Stimulated activated CD8-positive, alpha-beta memory T cell treated with anti-CD3 and anti-CD28 coated beads, Interleukin-7, amount 100 ng/mL, for 1 hour (primary cell): ENCODE data around the gene DBI.
"Not testable (repeated sequence)": the region's sequence is repeated elsewhere in the genome, so short reads cannot be mapped to it uniquely, and the experiment has no call there.

Experiments used
- DNase-seq, 2 donors: peaks; one replicate each; pipeline ENCODE4 v3.0.0-alpha.2; 2020; ENCODE audit warnings: low read depth in 2 of 2

The DBI gene

DNA sequence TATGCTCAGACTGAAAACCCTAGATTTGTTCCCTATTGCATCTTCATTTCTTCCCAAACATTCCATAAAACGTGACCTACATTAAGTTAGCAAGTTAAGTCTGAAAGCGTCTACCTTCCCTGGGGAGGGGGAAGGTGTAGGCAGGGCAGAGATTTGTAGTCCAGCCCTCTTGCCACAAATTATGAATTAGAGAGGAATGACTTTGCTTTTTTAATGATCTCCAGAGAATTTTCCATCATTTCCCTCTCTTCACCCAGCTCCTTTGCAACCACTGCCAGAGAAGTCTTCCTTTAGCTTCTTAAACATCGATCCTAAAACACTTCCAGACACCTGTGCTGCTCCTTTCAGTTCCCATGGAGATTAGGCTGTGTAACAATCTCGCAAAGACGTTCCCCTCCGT is 1.3 kb upstream of the DBI start:
- no peak for DNase-seq

- peak in 1 of 2 donors; percentile 1 for DNase-seq
Measured at GRCh38 chr2:119366161-119366648, 572 bp upstream of the DBI start.

DNA sequence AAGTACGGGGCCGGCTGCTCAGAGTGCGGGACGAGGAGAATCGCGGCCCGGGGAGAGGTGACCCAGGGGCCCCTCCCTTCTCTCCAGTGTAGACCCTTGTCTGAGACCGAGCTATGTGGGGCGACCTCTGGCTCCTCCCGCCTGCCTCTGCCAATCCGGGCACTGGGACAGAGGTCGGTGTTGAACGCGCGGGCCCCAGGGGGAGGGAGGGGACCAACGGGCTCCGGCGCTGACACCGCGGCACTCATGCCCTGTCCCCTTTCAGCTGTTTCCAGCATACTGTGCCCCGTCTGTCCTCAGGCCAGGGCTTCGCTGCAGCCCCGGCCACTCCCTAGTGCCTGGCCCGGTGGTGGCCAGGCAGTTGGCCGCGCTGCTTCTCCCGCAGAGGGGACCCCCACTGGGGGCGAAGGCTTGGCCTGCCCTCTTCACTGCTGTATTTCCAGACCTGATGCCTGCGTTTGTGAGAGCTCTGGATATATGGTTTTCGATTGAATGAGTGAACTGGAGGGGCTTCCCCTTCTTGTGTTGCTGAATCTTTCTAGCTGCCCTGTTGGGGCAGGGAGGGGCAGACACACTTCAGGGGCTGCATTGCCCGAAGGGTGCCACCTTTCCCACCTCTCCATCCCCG is 809 bp downstream of the DBI start:
- DNase-seq: peak in 1 of 2 donors; percentile 6

GRCh38 chr2:119369845-119370244 is 3.1 kb downstream of the DBI start:
- no peak for DNase-seq

- no peak for DNase-seq
Measured at GRCh38 chr2:119371111-119371510, 4.3 kb downstream of the DBI start.

GRCh38 chr2:119372778-119373568 is 6.2 kb downstream of the DBI start:
- DNase-seq: no peak

- not testable (repeated sequence) for DNase-seq
Measured at GRCh38 chr2:119373907-119374745, 7.3 kb downstream of the DBI start.

DNA sequence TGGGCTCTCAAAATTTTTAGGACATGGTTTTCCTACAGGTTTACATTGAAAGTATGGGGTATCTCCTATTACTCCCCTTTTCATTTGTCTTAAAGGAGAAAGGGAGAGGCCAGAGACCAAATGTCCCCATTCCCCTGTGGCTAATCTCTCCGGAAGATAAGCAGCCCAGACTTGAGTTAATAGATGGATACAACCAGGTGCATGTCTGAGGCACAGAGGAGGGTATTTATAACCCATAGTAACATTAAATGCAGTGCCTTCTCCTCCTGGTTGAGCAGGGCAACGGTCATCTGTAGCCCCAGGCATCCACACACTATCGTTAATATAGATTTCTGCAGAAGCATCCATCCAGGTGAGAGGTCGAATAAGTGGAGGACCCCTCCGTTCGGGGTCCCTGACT is 9.6 kb downstream of the DBI start:
- not testable (repeated sequence) for DNase-seq

- no peak for DNase-seq
Measured at GRCh38 chr2:119376810-119377209, 10.0 kb downstream of the DBI start.

DNA sequence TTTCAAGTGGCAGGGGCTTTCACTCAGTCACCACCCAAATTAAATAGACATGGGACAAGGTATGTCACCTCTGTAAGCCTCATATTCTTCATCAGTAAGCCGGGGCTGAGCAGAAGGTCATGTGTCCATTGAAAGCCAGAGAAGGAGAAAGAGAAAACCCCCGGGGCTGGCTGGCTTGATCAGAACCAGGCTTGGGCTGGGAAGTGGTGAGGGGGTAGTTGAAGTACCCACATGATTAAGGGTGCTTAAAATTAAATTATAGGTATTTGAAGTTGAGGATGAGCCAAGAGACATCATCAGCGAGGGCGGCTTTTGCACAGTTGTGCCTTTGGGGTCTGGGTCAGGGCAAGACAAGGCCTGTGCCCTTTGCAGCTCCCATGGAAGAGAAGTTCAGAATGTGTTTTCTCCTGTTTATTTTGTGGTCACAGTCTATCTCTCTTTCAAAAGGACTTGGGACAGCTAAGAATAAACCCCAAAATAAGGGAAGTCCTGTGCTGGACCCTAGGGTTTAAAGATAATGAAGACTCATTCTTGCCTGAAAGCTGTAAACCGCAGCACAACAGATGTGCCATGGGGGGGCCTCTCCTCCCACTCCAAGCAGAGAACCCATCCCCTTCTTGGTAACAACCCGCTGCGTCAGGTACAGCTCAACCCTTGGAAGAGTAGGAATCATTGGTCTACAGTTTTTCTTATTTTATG is 10.7 kb downstream of the DBI start:
- no peak for DNase-seq

DNA sequence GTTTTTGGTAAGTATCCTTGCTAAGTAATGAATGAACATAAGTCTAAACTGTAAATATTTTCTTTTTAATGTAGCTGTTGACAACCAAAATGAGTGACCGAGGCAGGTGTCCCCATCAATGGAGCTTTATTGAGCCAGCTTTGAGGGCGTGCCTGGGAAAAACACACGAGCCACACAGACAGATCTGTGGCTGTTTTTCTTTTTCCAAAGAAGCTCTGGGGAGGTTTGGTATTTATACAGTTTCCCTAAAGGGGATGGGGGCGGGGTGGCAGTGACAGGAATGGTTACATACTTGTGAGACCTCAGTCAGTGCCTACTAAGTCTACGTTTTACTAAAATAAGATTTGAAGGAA is 11.2 kb downstream of the DBI start:
- DNase-seq: no peak

DNA sequence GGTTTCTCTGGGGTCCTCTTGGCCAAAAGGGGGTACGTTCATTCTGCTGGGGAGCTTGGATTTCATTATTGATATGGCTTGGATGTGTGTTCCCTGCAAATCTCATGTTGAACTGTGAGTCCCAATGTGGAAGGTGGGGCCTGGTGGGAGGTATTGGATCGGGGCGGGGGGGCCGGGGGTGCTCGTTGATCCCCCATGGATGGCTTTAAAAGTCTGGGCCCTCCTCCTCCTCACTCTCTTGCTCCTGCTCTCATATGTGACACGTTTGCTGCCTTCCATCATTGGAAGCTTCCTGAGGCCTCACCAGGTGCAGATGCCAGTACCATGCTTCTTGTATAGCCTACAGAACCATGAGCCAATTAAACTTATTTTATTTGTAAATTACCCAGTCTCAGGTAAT is 11.8 kb downstream of the DBI start:
- no peak for DNase-seq

DNA sequence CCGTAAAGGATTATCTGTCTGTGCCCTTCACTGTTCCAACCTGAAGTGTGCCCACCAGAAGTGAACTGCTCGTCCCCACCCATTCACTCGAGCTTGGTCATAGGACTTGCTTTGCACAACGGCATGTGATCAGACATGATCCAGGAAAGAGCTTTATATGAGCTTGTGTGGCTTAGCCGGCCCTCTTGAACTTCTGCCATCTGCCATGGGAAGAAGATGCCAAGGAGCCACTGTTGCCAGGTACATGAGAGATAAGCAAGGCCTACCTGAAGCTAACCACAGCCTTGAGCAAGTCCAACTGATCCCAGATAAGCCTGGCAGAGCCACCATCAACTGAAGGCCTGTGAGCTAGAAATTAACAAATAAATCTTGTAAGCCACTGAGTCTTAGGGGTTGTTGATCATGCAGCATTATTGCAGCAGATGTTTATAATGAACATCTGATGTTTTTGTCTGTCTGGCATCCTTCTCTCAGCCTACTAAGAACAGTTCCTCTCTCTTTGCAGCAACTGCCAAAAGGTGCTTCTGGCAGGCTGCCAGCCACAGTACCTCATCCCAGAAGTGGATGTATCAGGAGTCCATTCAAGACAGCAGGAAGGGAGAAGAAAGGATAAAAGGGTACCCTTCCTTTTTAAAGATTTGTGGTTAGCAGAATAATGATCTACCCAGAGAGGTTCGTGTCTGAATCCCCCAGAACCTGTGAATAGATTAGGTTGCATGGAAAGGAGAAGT is 16.8 kb downstream of the DBI start:
- DNase-seq: no peak

DNA sequence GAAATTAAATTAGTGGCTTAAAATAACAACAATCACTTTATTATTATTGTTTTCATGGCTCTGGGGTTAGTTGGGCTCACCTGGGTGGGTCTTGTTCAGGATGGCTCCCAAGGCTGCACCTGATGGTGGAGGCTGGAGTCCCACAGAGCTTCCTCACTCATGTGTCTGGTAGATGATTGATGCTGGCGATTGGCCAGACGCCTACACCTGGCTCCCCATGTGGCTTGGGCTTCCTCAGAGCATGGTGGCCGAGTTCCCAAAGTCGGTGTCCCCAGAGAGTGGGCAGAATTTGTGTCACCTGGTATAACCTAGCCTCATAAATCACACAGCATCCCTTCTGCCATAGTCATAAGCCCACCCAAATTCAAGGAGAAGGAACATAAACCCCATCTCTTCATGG is 18.2 kb downstream of the DBI start:
- DNase-seq: no peak

DNA sequence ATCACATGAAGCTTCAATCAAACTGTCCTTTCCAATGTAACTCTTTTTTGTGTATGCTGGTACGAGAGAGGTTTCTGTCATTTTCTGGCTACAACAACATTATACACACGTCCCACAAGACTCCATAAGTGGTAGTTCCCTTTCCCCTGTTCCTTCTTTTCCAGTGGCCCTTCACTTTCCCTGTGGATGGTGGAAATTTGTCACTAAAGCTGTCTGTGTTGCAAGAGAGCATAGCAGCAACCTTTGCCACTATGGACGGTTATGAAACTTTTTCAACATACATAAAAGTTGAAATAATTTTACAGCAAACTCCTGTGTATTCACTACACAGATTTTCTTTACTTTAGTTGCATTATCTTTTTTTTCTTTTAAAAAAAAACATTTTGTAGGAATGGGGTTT is 18.7 kb downstream of the DBI start:
- DNase-seq: no peak

- DNase-seq: no peak
Measured at GRCh38 chr2:119387381-119388129, 20.8 kb downstream of the DBI start.

DNA sequence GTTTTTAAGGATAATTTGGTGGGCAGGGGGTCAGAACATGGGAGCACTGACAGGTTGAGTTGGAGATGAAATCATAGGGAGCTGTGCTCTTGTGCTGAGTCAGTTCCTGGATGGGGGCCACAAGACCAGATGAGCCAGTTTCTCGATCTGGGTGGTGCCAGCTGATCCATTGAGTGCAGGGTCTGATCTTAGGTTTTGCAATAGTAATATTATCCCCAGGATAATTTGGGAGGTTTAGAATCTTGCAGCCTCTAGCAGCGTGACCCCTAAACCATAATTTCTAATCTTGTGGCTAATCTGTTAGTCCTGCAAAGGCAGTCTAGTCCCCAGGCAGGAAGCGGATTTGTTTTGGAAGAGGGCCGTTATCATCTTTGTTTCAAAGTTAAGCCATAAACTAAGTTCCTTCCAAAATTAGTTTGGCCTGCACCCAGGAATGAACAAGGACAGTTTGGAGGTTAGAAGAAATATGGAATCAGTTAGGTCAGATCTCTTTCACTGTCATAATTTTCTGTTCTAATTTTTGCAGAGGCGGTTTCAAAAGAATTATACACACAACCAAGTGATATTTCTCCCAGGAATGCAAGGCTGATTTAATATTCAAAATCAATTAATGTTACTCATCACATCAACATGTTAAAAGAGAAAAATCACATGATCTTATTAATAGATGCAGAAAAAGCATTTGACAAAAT is 23.0 kb downstream of the DBI start:
- DNase-seq: no peak

DNA sequence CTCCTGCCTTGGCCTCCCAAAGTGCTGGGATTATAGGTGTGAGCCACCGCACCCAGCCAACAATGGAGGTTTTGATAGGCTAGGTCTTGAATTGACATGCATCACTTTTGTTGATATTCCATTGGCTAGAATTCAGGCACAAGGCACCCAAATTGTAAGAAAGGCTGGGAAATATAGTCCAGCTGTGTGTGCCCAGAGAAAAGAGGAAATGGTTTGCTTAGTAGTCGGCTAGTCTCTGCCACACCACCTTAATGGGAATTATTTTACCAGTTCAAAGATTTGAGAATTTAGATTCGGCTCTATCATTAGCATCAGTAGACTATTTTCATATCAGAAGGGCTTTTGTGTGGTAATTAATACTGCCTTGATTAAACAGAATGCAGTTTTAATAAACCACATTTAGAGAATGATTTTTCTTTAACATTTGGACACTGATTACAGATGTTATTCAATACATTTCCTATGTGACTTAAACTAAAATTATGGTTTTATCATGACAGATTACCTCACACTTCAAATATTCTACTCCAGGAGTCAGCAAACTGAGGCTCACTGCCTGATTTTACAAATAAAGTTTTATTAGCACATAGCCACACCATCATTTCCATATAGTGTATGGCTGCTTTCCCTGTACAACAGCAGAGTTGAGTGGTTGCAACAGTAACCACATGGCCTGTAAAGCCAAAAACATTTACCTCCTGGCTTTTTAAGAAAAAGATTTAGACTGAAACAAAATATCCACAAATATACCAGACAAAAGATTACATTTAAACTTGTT is 27.4 kb downstream of the DBI start:
- DNase-seq: no peak

DNA sequence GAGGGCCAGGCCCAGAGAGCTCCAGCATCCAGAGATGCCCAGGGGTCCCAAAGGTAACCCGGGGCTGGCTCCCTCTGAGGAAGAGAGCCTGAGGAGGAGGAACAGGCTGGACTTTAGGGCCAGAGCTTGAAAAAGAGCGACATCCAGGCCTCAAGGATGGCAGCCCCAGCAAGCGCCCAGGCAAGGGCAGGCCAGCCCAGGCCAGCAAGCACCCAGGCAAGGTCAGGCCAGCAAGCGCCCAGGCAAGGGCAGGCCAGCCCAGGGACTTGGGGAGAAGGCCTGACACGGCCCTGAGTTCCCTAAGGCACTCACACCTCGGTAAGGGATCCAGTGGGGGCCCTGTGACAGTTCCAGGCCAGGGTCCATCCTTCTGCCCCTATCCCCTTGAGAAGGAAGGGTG is 30.4 kb downstream of the DBI start:
- no peak for DNase-seq
